Right hindlimb (tissue), 1 donor: ENCODE measurements around the gene TPSG1.

Experiments used
- DNase-seq: peaks from one replicate; pipeline ENCODE4 v3.0.0-alpha.2; 2018

The TPSG1 gene

GRCh38 chr16:1174477-1175357 lies 50.4 kb downstream of the TPSG1 start:
- no peak for DNase-seq

GRCh38 chr16:1173788-1174451 lies 51.1 kb downstream of the TPSG1 start:
- DNase-seq: no peak

GRCh38 chr16:1172651-1173050 lies 52.4 kb downstream of the TPSG1 start:
- no peak for DNase-seq

DNA sequence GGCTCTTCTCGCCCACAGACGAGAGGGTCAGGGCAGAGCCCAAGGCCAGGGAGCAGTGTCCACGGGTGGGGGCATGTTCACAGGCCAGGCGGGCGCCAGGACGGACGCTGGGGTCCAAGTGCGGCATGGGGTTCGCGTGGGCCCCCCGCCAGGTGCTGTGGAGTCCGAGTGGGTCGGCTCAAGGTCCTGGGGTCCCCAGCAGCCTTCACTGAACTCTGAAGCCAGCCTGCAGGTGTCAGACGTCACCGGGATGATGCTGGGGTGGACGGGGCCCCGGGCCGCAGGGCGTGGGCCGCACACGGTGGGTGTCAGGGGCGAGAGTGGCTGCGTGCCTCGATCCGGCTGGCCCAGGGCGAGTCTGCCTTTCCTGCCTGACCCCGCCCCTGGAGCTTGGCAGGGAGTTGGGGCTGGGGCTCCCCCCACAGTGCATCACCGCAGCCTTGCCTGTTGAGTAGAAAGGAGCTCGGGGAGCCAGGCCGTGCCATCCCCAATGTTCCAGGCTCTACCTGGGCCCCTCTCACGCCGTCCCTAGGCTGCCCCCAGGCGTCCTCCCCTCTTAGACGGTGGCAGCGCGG lies 53.1 kb downstream of the TPSG1 start:
- no peak for DNase-seq
